HG03039 (cell line): ENCODE results near the gene SEMA5A.

Experiments used
- ATAC-seq: cut with Tn5 transposase; IDR thresholded peaks from one replicate; pipeline ENCODE4 v1.9.1; 2021; ENCODE audit warnings: mild to moderate bottlenecking, moderate library complexity; ENCODE audit not compliant: unreplicated experiment

The SEMA5A gene

DNA sequence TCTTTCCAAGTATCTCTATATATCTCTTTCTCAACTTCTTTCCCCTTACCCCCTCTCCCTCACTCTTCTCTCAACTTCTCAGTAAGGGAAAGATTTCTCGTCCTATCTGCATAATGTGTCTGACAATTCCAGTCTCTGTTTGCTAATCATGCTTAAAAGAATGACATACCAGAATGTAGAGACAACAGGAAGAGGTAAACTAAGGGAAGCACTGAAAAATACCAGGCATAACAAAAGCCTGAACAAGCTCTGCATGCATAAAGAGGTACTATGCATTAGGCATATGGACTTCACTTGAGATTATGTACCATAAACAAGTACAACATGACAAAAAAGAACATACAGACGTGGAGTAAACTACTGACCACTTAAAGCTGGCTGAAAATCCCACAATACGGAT lies 62.6 kb downstream of the SEMA5A start:
- ATAC-seq, result no peak

DNA sequence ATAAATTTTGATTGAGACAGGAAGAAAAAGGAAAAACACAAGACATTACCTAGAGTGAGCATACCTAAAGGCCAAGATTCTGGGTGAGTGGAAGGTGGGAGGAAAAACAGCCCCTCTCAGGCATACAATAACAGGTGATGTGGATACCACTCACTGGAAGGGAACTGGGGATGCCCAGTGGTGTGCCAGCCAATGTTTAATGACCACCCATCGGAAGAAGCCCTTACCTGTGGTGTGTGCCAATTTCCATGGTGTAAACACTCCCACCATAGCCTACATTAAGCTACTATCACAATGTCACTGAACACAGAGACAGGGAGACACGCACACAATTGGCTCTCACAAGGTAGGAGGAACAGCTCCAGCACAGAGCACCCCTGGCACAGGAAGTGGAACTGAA lies 63.5 kb downstream of the SEMA5A start:
- no peak for ATAC-seq

DNA sequence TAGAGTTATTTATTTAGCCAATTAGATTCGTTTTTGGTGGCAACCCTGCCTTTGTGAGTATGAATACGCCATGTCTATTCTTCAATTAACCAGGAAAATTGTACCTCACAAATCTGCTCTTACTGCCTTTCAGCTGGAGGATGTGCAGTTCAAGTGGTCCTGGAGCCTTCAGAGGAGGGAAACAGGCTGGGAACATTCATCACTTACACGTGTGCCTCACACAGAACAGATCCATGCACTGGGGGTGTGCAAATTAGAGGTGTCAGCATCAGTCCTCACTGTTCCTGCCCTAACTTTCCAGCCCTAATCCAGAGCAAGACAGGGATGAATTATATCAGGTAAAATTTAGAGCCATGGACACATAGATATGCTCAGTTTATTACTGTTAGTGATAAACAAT lies 65.4 kb downstream of the SEMA5A start:
- no peak for ATAC-seq

DNA sequence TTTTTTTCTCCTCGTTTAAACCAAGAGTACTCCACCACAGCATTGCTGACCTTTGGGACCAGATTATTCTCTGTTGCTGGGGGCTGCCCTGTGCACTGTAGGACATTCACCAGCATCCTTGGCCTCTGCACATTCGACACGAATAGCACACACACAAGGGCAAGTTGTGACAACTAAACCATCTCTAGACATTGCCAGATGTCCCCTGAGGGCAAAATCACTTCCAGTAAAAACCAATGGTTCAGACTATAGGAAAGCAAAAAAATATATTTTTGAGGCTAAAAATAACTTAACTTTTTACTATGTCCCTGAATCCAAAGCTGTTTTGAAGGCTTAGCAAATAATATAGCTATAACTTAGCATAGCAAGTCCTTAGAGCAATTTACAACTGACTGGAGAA lies 65.9 kb downstream of the SEMA5A start:
- ATAC-seq, result no peak

DNA sequence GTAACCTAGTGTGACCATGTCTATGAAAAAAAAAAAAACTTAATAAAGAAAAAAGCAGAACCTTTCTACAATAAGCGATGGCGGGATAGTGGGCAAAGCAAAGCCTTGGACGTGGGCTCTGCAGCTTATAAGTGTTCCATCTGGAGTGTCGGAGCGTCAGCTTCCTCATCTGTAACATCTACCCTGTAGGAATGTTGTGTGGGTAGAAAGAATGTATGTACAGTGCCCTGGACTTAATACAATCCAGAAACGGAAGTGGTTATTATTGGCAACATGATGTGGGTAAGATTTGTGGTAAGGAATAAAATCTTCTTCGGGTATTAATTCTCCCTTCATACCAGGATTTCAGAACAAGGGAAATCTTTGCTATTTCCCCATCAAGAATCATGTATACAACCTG lies 66.5 kb downstream of the SEMA5A start:
- no peak for ATAC-seq

DNA sequence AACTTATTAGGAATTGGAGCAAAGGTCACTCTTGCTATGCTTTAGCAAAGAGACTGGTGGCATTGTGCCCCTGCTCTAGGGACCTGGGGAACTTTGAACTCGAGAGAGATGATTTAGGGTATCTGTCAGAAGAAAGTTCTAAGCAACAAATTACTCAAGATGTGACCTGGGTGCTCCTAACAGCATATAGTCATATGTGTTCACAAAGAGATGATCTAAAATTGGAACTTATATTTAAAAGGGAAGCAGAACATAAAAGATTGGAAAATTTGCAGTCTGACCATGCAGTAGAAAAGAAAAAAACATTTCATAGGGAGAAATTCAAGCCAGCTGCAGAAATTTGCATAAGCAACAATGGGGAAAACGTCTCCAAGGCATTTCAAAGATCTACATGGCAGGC lies 68.3 kb downstream of the SEMA5A start:
- no peak for ATAC-seq

DNA sequence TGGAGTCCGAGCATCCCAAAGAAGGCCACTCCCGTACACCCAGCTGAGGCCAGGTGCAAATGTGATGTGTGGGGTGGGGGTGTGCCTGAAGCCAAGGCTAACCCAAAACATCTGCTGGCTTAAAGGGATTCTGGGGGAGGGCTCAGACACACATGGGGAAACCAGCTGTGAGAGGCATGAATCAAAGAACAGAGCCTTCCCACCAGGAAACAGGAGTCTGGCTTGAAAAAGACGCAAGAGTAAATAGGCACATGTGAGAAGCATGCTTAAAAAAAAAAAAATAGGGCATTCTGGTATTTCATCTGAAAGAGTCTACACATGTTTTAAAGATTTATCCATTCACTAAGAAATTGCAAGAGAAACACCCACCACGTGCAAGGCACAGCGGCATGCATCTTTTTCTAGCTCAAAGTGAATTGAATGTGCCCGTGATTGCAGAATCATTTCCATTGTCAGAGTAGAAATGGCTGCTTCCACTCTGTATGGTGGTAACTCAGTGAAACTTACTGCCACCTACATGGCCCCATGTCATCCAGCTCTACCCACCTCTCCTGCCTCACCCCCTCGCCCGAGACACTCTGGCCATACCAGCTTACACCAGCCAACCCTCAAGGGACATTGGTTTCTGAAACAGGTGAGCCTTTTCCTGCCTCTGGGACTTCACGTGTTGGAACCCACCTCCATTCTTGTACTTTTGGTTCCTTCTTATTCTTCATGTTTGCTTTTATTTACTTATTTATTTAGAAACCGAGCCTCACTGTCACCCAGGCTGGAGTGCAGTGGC lies 71.5 kb downstream of the SEMA5A start:
- ATAC-seq, result no peak

DNA sequence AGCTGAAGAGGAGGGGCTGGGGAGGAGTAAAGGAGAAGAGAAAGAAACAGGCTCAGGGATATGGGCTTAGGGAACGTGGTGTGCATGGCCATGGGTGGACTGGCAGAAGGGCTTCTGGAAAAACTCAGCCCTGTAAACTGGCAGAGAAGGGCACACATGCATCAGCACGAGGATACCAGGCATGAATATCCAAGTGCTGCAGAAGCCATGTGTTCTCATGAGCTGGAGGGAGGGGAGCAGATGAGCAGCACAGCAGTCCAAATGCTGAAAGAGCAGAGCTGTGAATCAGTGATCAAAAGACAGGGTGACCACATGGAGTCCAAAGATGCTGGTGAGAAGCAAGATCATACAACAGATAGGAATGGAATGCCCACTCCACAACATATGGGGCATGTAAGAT lies 72.3 kb downstream of the SEMA5A start:
- no peak for ATAC-seq

DNA sequence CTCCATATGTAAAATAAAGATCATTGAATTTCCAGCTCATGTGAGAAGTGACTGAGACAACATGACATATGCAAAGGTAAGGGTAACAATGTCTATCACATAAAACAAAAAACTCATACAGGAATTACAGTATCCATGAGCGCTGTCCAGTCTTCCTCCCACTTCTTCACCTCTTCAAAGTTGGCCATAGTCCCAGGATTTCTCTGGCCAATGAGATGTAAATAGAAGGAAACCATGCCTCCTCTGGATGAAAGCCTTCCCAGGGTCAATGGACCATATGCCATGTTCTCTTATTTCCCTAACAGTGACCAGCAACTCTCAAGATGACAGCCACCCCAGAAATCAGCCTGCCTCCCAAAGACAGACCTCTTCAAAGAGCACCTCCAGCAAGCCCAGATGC lies 75.5 kb downstream of the SEMA5A start:
- no peak for ATAC-seq

DNA sequence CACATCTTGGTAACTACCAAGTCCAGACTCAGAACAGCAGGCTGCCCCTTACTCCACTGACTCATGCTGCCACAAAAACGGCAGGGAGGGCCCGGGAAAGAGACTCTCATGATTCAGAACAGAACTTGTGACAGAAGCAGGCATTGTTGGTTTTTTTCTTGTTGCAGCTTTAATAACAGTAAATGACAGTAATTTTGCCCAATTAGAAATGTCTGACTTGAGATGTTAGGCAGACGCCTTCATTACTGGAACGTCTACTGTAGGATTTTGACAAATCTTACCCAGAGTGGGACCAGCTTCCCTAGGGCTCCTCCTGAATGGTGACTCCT lies 77.9 kb downstream of the SEMA5A start:
- ATAC-seq, result no peak

DNA sequence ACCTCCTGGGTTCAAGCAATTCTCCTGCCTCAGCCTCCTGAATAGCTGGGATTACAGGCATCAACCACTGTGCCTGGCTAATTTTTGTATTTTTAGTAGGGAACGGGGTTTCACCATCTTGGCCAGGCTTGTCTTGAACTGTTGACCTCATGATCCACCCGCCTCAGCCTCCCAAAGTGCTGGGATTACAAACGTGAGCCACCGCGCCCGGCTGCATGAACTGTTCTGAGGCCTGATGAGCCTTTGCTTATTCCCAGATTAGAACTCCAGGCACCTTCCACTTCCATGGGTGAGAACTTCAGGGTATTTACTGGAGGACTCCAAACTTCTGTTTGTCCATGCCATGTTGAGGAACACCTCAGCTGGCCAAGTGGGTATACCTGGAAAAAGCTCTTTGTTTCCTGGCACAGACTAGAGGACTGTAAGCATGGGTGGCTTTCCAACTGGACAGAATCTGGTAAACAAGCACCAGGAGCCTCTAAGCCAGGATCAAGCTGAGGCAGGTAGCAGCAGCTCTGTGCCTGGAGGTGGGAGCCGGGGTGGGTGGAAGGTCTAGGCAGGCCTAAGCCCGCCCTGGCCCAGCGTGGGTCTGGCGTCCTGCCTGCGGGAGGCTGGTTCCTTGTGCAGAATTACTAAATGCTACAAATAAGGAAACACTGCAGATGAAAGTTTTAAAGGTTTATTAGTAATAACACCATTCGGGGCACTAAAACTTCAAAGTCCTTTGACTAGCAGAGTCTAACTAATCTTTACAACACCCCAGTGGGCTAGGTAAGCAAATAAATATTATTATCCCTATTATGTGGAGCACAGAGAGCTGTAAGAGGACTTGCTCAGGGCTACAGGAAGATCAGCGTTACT lies 78.4 kb downstream of the SEMA5A start:
- no peak for ATAC-seq

DNA sequence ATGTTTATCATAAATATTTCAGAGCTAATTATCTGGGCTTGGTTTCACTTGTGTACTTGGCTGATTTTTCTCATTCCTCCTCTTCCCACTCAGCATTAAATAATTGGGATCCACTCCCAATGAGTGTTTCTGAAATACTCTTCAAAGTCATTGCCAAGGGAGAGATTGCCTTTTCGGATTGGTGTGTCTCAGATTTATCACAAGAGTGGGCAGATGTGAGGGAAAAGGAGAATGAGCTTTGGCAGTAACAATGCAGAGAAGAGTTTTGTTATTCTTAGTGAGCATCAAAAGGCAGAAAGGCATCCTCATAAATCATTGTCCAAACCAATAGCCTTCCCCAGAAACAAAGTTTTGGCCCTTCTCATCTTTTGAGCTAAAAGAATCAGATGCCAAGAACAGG lies 79.2 kb downstream of the SEMA5A start:
- no peak for ATAC-seq

DNA sequence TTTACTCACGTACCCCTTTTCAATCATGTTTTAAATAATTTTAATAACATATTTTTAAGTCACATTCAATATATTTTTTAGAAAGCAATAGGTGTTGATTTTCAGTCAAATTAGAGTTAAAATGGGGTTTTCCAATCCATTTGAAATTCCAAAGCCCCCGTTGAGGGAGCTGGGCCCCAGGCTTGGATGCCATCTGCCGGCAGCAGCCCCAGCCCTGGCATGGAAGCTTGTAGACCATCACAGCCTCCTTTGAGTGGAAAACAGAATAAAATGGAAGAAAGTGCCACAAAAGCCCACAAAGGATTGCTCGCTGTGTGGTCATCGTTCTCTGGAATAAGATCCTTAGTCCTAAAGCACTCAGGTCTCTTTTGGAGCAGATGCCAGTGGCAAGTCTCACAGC lies 81.4 kb downstream of the SEMA5A start:
- ATAC-seq, result no peak

DNA sequence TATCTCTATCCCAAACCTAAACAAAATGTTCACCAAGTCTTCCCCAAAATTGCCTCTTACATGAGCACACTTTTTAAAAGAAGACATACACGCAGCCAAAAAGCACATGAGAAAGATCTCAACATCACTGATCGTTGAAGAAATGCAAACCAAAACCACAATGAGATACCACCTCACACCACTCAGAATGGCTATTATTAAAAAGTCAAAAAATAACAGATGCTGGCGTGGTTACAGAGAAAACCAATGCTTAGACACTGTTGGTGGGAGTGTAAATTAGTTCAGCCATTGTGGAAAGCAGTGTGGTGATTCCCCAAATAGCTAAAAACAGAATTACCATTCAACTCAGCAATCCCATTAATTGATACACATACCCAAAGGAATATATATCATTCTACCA lies 83.8 kb downstream of the SEMA5A start:
- no peak for ATAC-seq

DNA sequence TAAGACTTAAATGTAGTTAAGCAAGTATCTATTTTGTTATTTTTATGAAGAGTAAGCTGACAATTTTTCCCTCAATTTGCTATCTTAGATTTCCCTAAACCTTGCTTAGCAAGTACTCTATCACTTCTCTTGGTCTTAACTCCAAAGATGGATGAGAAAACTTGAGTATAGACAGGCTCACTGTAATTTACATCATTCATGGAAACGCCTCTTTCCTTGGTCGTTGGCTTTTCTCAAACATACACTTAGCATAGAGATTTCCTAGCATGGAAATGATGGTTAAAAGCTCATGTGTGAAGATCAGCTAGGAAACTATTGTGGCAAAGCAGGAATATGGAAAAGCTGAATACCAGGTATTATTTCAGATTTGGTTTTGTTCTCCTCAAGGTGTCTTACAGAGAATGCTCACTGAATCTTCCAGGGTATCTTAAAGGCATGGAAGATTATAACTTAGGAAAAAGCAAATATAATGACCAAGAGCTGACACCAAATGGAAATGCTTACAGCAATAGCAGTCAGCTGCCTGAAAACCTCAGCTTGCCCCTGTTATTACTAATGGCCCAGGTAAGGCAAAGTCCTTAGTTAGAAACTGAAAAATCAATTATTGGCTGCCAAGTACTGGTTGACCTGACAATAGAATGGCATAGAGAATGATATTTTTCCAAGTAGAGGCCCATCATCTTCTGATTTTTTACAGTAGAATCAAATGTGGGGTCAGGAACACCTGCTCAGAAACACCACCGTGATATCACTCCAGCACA lies 84.8 kb downstream of the SEMA5A start:
- ATAC-seq, result no peak

DNA sequence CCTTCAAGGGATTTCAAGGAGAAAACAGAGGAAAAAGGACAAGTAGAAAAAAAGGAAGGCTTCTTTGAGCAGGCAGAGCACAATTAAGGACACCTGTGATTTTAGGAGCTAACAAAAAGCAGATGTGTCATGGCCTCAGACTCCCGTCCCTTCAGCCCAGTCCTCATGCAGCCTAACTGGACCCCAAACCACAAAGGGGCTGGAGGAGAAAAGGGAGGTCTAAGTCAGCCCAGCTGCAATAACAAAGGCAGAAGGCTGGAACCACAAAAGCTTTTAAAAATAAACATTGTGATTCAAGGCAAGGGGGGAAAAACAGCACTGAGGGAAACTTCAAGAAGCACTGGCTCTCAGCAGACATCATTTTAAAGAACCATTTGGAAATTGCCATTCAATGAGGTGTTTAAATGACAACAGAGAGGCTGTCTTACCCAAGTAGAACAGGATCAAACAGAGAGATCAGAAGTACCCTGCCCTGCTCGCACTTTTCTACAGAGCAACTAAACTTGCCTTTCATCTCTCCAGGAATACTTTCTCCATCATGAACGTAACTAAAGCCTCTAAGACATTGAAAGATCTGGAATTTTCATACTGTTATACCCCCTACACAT lies 89.3 kb downstream of the SEMA5A start:
- ATAC-seq, result no peak

DNA sequence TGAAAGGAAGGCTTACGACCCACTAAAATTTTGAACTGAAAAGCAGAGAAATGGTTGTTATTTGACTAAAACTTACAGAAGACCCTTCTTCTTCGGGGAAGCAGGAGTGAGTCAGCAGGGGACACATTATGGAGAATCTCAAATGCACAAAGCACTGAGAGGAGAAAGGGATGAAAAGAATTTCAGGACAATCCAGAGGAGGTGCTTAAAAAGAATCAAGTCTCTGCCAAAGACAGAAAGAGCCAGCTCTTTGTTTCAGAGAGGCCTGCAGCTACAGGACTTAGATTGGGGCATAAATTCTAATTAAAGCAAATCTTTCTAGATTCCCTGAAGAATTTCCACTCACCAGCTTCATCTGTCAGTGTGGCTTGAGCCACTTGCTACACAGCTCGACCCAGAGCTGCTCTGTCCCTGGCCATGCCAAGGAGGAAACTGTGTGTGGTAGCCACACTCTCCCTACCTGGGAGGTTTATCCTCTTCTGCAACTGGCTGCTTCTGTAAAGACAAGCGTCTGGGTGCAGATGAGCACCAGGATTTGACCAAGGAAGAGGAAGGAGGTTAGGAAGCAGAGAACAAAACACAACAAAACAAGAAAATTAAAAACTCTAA lies 89.9 kb downstream of the SEMA5A start:
- no peak for ATAC-seq

DNA sequence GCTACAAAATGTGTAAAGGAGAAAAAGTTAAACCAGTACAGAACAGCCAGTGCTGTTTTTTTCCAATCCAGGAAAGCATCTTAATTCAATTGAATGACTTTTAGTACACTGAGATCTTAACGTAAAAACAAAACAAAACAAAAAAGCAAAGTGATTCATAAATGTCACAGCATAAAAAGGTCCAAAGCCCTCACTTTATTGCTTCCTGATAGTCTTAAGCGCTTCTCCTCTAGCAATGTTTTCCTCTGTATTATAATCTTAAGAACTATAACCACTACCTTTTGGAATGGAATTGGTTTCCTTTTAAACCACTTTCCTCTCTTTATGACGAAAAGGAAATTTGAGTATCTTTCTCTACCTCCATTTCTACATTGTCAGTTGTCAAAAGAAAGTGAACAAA lies 91.4 kb downstream of the SEMA5A start:
- ATAC-seq, result no peak

DNA sequence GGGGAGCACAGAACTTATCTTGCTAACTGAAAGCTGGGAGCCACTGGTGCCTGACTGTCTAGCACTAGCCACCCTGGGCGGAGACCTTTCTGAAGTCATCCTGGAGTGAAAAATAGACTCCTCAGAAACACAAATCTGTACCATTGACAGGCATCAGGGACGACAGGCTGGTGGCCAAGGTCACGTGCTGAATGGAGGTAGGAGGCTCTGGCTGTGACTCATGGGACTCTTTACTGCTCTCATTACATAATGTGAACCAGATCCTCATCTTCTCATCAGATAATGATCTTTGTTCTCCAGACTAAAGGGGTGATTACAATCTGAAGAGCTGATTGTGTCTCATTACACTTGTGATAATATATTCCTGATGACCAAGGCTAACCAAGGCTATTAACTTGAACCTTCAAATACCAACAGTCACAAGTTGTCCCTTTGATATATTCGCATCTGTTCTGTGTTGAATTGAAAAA lies 91.8 kb downstream of the SEMA5A start:
- no peak for ATAC-seq

DNA sequence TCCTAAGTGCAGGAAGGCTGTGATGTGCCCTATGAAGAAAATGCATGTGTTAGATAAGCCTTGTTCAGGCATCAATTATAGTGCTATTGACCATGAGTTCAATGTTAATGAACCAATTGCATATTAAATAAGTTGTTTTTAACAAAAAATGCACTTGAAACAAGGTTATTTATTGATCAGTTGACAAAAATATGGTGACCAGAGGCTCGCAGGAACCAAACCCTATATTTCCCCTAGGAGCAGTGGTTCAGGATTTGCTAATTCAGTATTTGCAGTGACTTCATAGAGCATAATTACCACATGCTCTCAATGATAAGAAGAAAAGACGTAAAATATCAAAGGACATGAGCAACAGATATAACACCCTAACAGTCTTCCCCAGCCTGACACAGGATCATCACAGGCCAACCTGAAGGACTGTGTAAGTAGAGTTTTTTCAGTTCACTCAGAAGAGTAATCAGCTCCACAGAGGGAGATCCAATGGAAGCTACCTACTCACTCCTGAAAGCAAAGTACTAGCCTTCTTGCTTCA lies 92.3 kb downstream of the SEMA5A start:
- ATAC-seq, result no peak

DNA sequence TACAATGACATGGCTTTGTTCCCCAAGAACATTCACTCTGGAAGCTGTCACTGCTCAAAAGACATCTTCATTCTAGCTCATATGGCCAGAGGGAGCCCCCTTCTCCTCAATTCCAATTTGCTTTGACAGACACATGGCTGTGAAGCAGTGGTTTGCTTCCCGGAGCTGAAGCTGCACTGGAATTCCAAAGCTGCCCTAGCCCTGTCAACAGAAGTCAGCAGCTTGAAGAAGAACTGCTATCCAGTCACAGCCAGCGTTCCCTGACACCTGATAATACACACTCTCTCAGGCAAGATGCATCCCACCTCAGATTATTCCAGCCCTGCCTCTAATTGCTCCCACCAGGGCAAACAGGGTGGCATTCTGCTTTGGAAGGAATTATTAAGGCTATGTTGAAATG lies 93.7 kb downstream of the SEMA5A start:
- no peak for ATAC-seq
